ENCODE data around the gene UBE4A.

Gene UBE4A

GRCh38 chr11:118435893-118436624 is 76.7 kb downstream of the UBE4A start, which contains the start of gene KMT2A:
TSS of gene KMT2A (plus strand) at chr11:118436492. CDS start at chr11:118436513, 21 bp downstream.
- TF ChIP-seq POLR2AphosphoS5 (IDR thresholded peaks at IDR 0.05; ENCODE audit: low read depth, low read length) = peak; percentile 69; the same call in 1 of the 2 replicates
- TF ChIP-seq REST (IDR thresholded peaks at IDR 0.05; ENCODE audit: insufficient read depth in 1 of 2, low read depth in 2 of 2, low read length in 2 of 2) = peak; percentile 24 to 55; a peak in 1 of 4 replicates
- TF ChIP-seq TAF1 (IDR thresholded peaks at IDR 0.05; ENCODE audit: borderline replicate concordance, insufficient read depth, low read length) = peak; percentile 81
- TF ChIP-seq SIN3A (IDR thresholded peaks at IDR 0.05; ENCODE audit: borderline replicate concordance, insufficient read depth, low read length) = peak; percentile 51; the same call in 1 of the 2 replicates
- peak; percentile 57 for TF ChIP-seq FOXP2 (optimal IDR thresholded peaks at IDR 0.05; ENCODE audit: borderline replicate concordance, extremely low read depth, extremely low read length, insufficient read depth)

- TF ChIP-seq SIN3A (IDR thresholded peaks at IDR 0.05; ENCODE audit: borderline replicate concordance, insufficient read depth, low read length) (no peak), FOXP2 (optimal IDR thresholded peaks at IDR 0.05; ENCODE audit: borderline replicate concordance, extremely low read depth, extremely low read length, insufficient read depth) (no peak), TAF1 (IDR thresholded peaks at IDR 0.05; ENCODE audit: borderline replicate concordance, insufficient read depth, low read length) (no peak), REST (IDR thresholded peaks at IDR 0.05; ENCODE audit: insufficient read depth in 1 of 2, low read depth in 2 of 2, low read length in 2 of 2) (no peak), POLR2AphosphoS5 (IDR thresholded peaks at IDR 0.05; ENCODE audit: low read depth, low read length) (no peak)
These were observed 77.3 kb downstream of the UBE4A start for GRCh38 chr11:118436639-118437207.

- TF ChIP-seq SIN3A (IDR thresholded peaks at IDR 0.05; ENCODE audit: borderline replicate concordance, insufficient read depth, low read length) = no peak; the same call in 1 of the 2 replicates
- TF ChIP-seq FOXP2 (optimal IDR thresholded peaks at IDR 0.05; ENCODE audit: borderline replicate concordance, extremely low read depth, extremely low read length, insufficient read depth) = no peak
- no peak for TF ChIP-seq TAF1 (IDR thresholded peaks at IDR 0.05; ENCODE audit: borderline replicate concordance, insufficient read depth, low read length)
- no peak for TF ChIP-seq POLR2AphosphoS5 (IDR thresholded peaks at IDR 0.05; ENCODE audit: low read depth, low read length)
- TF ChIP-seq REST (IDR thresholded peaks at IDR 0.05; ENCODE audit: insufficient read depth in 1 of 2, low read depth in 2 of 2, low read length in 2 of 2) = no peak
These were observed 78.1 kb downstream of the UBE4A start for GRCh38 chr11:118437208-118438125.

- no peak for TF ChIP-seq FOXP2 (optimal IDR thresholded peaks at IDR 0.05; ENCODE audit: borderline replicate concordance, extremely low read depth, extremely low read length, insufficient read depth)
- TF ChIP-seq SIN3A (IDR thresholded peaks at IDR 0.05; ENCODE audit: borderline replicate concordance, insufficient read depth, low read length) = peak; percentile 94; the same call in 1 of the 2 replicates
These were observed 79.0 kb downstream of the UBE4A start for GRCh38 chr11:118438314-118438931.

GRCh38 chr11:118439646-118440045 is 80.2 kb downstream of the UBE4A start:
- TF ChIP-seq TAF1 (IDR thresholded peaks at IDR 0.05; ENCODE audit: borderline replicate concordance, insufficient read depth, low read length) = no peak
- TF ChIP-seq SIN3A (IDR thresholded peaks at IDR 0.05; ENCODE audit: borderline replicate concordance, insufficient read depth, low read length) = no peak
- no peak for TF ChIP-seq POLR2AphosphoS5 (IDR thresholded peaks at IDR 0.05; ENCODE audit: low read depth, low read length)
- no peak for TF ChIP-seq FOXP2 (optimal IDR thresholded peaks at IDR 0.05; ENCODE audit: borderline replicate concordance, extremely low read depth, extremely low read length, insufficient read depth)
- no peak for TF ChIP-seq REST (IDR thresholded peaks at IDR 0.05; ENCODE audit: insufficient read depth in 1 of 2, low read depth in 2 of 2, low read length in 2 of 2)
